ENCODE data around the gene GNAT2.

The GNAT2 gene

GRCh38 chr1:109643385-109644230 is 24.2 kb upstream of the GNAT2 start:
- in situ Hi-C loops (cut with MboI; ENCODE audit: low sequenced_read_pairs), result loop anchor here (5.0 kb wide), 1 partner anchor 96 kb away; the partner anchor contains the start of gene GNAI3

GRCh38 chr1:109642626-109643025 is 23.2 kb upstream of the GNAT2 start:
- in situ Hi-C loops (cut with MboI; ENCODE audit: low sequenced_read_pairs), result loop anchor here (5.0 kb wide), 1 partner anchor 95 kb away; the partner anchor contains the start of gene GNAI3

GRCh38 chr1:109641861-109642260 is 22.4 kb upstream of the GNAT2 start:
- in situ Hi-C loops (cut with MboI; ENCODE audit: low sequenced_read_pairs), result loop anchor here (5.0 kb wide), 1 partner anchor 95 kb away; the partner anchor contains the start of gene GNAI3

- in situ Hi-C loops (cut with MboI; ENCODE audit: low sequenced_read_pairs), result loop anchor here (5.0 kb wide), 1 partner anchor 94 kb away; the partner anchor contains the start of gene GNAI3
Measured at GRCh38 chr1:109641078-109641740, 21.8 kb upstream of the GNAT2 start.

- in situ Hi-C loops (cut with MboI; ENCODE audit: low sequenced_read_pairs), result loop anchor here (5.0 kb wide), 1 partner anchor 93 kb away; the partner anchor contains the start of gene GNAI3
Measured at GRCh38 chr1:109640285-109640865, 21.0 kb upstream of the GNAT2 start.

GRCh38 chr1:109639841-109640184 is 20.4 kb upstream of the GNAT2 start:
- in situ Hi-C loops (cut with MboI; ENCODE audit: low sequenced_read_pairs), result loop anchor here (5.0 kb wide), 1 partner anchor 93 kb away; the partner anchor contains the start of gene GNAI3

- in situ Hi-C loops (cut with MboI; ENCODE audit: low sequenced_read_pairs), result no loop called here
Measured at GRCh38 chr1:109639063-109639840, 19.8 kb upstream of the GNAT2 start.

GRCh38 chr1:109637446-109637845 is 18.0 kb upstream of the GNAT2 start:
- in situ Hi-C loops (cut with MboI; ENCODE audit: low sequenced_read_pairs), result no loop called here

- in situ Hi-C loops (cut with MboI; ENCODE audit: low sequenced_read_pairs), result no loop called here
Measured at GRCh38 chr1:109636201-109636952, 17.0 kb upstream of the GNAT2 start.

GRCh38 chr1:109635862-109636200 is 16.4 kb upstream of the GNAT2 start:
- in situ Hi-C loops (cut with MboI; ENCODE audit: low sequenced_read_pairs), result no loop called here

GRCh38 chr1:109634771-109635750 is 15.6 kb upstream of the GNAT2 start:
- in situ Hi-C loops (cut with MboI; ENCODE audit: low sequenced_read_pairs), result no loop called here

GRCh38 chr1:109634292-109634691 is 14.9 kb upstream of the GNAT2 start:
- in situ Hi-C loops (cut with MboI; ENCODE audit: low sequenced_read_pairs), result no loop called here

- in situ Hi-C loops (cut with MboI; ENCODE audit: low sequenced_read_pairs), result no loop called here
Measured at GRCh38 chr1:109632671-109633346, 13.4 kb upstream of the GNAT2 start.

- in situ Hi-C loops (cut with MboI; ENCODE audit: low sequenced_read_pairs), result no loop called here
Measured at GRCh38 chr1:109631513-109632505, 12.4 kb upstream of the GNAT2 start.

GRCh38 chr1:109630898-109631512 is 11.6 kb upstream of the GNAT2 start:
- in situ Hi-C loops (cut with MboI; ENCODE audit: low sequenced_read_pairs), result no loop called here

GRCh38 chr1:109630081-109630897 is 10.9 kb upstream of the GNAT2 start:
- in situ Hi-C loops (cut with MboI; ENCODE audit: low sequenced_read_pairs), result no loop called here

All from HL-60/S4 treated with retinoic acid at 250 ng/mL for 4 days and 3 days (cell line).